Measurements from ENCODE around the gene CACNA1C. TPM values are rescaled to one million over a fixed set of nuclear protein-coding genes. Genes with fewer than 3 reads are reported as not detected.

Gene CACNA1C
- under 1 TPM; 0.05 to 0.31 TPM for total RNA-seq

DNA sequence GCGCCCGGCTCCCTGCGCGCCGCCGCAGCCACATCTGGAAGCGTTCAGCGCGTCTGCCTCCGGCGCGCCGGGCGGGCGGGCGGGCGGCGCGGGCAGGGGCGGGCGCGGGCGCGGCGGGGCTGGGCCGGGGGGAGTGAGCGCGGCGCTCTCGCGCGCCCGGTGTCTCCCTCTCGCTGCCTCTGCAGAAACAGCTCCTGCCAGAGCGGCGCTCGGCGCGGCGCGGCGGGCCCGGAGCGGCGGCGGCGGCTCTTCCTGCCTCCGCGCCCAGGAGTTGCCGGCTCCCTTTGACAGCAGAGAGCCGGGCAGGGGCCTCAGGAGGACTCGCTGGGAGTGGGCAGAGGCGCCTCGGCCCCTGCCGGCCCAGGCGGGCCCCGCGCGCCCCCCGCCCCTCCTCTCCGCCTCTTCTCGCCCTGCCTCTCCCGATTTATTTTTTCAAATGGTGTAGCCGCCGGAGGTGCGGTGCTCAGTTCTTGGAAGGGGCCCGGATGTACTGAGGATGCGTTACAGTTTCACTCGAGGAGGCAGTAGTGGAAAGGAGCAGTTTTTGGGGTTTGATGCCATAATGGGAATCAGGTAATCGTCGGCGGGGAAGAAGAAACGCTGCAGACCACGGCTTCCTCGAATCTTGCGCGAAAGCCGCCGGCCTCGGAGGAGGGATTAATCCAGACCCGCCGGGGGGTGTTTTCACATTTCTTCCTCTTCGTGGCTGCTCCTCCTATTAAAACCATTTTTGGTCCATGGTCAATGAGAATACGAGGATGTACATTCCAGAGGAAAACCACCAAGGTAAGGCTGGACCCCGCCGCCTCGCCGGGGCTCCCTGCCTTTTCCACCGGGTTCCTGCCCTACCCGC lies at the start of gene CACNA1C:
Gene CACNA1C (plus strand): TSS at position 162 of the 853 bp plus-strand sequence. CDS start 576 bp downstream, at position 738.
- peaks cover 0 to 8% of the 10 kb centered on the region in 2 donors for H3K36me3 Mint-ChIP-seq
- H3K27ac Mint-ChIP-seq: peak within 1 kb of the TSS in 1 of 2 donors; percentile 60
- no peaks in the 10 kb centered on the region for H3K9me3 Mint-ChIP-seq
- ATAC-seq (peak; percentile 67 to 89), DNase-seq (ENCODE audit: low spot score in 2 of 2) (peak in 1 of 2 donors; percentile 61)

DNA sequence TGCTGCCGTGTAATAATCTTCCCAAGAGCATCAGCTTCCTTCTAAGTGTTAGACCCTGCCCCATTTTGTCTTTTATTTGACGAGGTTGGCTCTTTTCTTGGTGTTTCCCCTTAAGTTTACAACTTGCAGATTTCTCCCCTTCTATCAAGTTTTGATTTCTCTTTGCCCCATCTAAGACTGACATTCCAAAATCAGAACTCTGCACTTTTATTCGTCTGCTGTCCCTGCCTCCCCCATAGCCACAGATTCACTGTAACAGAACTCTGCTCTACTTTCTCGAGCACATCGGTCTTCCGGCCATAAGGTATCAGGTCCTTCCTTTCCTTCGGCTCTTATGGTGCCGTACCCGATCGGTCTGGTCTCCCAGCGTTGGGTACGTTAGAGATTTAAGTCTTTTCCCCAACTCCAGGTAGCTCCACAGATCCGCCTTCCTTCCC lies 49.1 kb upstream of the CACNA1C start:
- H3K27ac Mint-ChIP-seq: peak overlapping the region; percentile 95 to 98
- DNase-seq (ENCODE audit: low spot score in 2 of 2) (no peak), ATAC-seq (peak in 1 of 2 donors; percentile 8)
- H3K36me3 Mint-ChIP-seq: peaks cover 12 to 16% of the 10 kb centered on the region in 2 donors
- no peaks in the 10 kb centered on the region for H3K9me3 Mint-ChIP-seq

DNA sequence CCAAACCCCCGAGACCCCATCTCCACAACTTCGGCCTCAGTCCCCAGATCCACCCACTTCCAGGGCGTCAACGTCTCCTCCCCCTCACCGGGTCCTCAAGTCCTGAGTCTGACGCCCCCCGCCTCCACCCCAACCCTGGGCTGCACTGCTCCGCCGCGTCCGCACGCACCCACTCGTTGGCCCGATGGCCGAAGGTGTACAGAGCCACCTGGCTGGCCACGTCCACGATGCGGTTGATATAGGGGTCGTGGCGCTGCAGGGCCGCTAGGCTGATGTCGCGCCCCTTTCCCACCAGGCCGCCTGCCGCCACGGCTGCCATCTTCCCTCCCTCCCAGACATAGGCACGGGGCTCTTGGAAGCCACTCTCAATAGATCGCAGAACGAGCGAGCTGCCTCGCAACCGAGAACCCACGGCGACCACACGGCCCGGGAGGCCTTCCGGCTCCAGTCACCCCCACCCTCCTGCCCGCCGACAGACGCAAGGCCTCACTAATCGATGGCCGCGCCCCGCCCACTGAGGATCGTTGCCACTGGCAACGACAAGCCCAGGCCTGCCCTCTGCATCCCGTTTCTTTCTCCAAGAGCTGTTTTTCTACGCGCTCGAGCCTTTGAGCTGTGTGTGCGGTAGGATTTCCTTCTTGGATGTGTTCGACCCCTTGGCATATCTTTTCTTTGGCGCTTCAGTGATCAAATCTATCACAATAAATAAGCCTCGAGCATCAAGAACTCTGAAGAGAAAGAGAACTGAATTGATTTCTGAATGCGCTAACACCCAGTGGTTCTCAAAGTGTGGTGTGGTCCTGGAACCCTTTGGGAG lies 48.5 kb upstream of the CACNA1C start, which contains the start of gene DCP1B:
Gene DCP1B (minus strand): TSS at position 345 of the 817 bp plus-strand sequence. CDS start 26 bp downstream, at position 319.
- H3K9me3 Mint-ChIP-seq: no peaks in the 10 kb centered on the region
- DNase-seq (ENCODE audit: low spot score in 2 of 2) (peak; percentile 90 to 95), ATAC-seq (peak; percentile 99 to 100)
- peaks cover 12 to 16% of the 10 kb centered on the region in 2 donors for H3K36me3 Mint-ChIP-seq
- H3K27ac Mint-ChIP-seq: peak within 1 kb of the TSS; percentile 95 to 98

DNA sequence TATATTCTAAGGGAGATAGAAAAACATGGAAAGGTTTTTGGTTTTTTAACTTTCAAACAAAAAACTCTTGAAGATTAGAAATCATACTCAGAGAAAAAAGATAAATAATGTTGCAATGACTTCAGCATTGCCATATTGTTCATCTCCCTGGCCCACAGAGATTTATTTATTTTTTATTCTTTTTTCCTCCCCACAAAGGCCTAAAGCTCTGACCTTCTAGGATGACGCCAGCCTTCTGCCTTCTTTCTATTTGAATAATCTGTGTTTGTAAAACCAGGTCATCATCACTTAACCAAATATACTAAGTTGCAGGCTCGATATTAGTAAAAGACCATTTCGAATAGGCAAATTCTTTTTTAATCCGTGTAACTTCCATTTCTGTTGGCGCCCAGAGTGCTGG lies 44.1 kb upstream of the CACNA1C start:
- no peak for ATAC-seq
- no peak for DNase-seq (ENCODE audit: low spot score in 2 of 2)
- Mint-ChIP-seq H3K36me3 (peaks cover 9 to 13% of the 10 kb centered on the region in 2 donors), H3K27ac (no peak overlapping the region), H3K9me3 (no peaks in the 10 kb centered on the region)

DNA sequence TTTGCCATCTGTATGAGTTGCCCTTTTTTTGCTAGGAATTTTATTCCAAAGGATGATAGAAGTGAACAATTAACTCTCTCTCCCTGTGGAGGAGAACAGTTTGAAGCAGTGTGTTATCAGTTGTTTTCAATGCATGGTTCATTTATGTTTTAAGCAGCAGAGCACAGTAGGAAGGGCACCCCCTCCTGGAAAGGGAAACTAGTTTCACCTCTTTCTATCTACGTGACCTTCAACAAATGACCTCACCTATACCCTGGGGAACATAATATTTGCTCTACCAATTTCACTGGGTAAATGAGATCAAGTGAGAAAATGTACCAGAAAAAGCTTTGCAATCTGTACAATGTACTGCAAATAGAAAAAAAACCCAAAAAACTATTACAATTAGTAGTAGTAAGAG lies 43.2 kb upstream of the CACNA1C start:
- no peak for ATAC-seq
- H3K27ac Mint-ChIP-seq: no peak overlapping the region
- peaks cover 0 to 3% of the 10 kb centered on the region in 2 donors for H3K36me3 Mint-ChIP-seq
- H3K9me3 Mint-ChIP-seq: no peaks in the 10 kb centered on the region
- no peak for DNase-seq (ENCODE audit: low spot score in 2 of 2)

DNA sequence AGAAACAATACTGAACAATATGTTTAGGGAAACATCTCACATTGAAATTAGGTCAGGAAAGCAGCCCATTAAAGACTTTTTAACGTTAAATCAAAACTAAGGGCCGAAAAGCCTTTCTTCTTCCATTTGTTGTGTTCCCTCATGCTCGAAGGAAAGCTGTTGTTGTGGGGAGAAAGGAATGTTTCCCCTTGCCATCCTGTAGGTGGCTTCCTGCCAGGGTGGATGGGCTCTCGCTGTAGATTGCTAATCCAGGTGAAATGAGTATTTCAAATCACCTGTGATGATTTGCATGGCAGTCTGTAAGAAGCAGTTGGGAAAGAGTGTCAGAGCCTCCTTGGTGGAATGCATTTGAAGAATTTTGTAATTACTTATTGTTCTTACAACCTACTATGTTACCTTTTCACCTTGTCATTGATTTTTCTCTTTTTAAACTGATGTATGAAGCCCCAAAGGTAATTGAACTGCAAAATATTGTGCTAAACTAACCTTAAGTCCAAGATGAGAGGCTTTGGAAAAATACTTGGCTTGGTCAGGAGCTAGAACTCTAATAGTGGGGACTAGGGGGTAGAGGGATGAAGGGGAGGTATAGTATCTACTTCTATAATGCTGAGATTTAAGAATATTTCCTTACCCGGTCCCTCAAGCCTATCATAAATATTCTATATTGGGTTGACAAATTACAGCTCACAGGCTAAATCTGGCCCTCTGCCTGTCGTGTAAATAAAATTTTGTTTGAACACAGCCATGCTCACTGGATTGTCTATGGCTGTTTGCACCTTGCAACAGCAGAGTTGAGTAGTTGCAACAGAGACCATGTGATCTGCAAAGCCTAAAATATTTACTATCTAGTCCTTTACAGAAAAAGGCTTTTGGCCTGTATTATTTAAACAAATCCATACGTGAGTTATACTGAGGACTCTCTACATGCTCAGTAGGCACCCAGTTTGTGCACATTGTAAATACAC lies 40.9 kb upstream of the CACNA1C start:
- no peak overlapping the region for H3K27ac Mint-ChIP-seq
- ATAC-seq (no peak), DNase-seq (ENCODE audit: low spot score in 2 of 2) (no peak)
- no peaks in the 10 kb centered on the region for H3K36me3 Mint-ChIP-seq
- H3K9me3 Mint-ChIP-seq: no peaks in the 10 kb centered on the region

DNA sequence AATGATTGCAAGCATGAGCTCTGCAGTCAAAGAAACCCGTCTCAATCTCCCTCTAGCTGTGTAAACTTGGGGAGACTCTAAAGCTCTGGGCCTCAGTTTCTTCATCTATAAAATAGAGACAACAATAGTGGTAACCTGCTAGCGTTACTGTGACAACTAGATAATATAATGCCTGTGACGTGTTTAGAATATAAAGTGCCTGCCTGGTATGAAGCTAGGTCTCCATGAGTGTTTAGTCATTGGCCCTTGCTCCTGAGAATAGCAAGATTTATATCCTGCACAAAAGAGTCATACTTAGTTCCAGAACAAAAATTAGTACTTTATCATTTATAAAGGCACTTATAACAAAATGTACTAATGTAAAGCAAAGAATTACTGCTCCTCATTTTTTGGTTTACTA lies 39.7 kb upstream of the CACNA1C start:
- H3K36me3 Mint-ChIP-seq: no peaks in the 10 kb centered on the region
- H3K27ac Mint-ChIP-seq: no peak overlapping the region
- no peaks in the 10 kb centered on the region for H3K9me3 Mint-ChIP-seq
- ATAC-seq: no peak
- DNase-seq (ENCODE audit: low spot score in 2 of 2): no peak

DNA sequence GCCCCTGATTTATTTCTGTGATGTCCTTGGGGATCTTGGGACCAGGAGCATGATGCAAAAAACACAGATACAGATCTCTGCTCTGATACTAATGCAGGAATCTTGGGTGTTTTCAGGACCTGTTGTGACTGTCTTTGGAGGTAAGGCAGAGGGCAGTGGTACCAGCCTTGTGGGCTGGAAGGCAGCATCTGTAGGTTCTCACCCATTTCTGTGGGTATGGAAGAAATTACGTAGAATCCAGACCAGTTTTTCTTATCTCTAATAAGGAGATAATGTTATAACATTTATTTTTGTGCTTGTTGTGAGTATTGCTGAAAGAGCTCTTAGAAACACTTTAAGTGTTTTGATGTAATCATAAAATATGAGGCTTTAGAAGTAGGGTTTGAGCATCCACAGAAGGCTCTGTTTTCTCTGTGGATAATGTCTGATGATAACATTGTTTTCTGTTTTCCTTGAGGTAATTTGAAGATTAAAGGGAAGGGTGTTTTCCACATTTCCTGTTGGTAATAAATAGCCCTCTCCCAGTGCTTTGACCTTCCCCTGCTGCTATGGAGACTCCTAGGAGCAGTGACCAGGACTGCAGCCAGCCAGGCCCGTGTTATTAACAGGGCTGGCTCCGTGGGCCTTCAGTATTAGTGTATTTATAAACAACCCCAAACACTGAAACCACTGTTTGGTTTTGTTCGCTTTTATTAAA lies 39.1 kb upstream of the CACNA1C start:
- Mint-ChIP-seq H3K9me3 (no peaks in the 10 kb centered on the region), H3K36me3 (no peaks in the 10 kb centered on the region), H3K27ac (no peak overlapping the region)
- no peak for ATAC-seq
- no peak for DNase-seq (ENCODE audit: low spot score in 2 of 2)

DNA sequence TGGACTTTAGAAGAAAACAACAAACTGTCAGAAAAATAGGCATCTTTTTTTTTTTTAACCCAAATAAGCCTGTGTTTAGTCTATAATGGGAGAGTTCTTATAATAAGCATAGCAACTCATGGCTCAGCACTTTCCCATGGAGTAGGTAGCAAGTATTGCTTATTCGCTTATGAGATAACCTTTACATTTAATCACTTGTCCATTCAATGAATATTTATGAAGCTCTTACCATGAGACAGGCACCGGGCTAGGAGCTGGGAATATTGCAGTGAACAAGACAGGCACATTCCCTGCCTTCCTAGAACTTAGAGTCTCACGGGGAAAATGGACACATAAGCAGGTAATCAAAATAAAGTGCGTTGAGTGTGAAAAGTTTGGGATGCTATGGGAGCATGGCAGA lies 38.6 kb upstream of the CACNA1C start:
- H3K9me3 Mint-ChIP-seq: no peaks in the 10 kb centered on the region
- H3K27ac Mint-ChIP-seq: no peak overlapping the region
- DNase-seq (ENCODE audit: low spot score in 2 of 2): no peak
- H3K36me3 Mint-ChIP-seq: no peaks in the 10 kb centered on the region
- no peak for ATAC-seq

DNA sequence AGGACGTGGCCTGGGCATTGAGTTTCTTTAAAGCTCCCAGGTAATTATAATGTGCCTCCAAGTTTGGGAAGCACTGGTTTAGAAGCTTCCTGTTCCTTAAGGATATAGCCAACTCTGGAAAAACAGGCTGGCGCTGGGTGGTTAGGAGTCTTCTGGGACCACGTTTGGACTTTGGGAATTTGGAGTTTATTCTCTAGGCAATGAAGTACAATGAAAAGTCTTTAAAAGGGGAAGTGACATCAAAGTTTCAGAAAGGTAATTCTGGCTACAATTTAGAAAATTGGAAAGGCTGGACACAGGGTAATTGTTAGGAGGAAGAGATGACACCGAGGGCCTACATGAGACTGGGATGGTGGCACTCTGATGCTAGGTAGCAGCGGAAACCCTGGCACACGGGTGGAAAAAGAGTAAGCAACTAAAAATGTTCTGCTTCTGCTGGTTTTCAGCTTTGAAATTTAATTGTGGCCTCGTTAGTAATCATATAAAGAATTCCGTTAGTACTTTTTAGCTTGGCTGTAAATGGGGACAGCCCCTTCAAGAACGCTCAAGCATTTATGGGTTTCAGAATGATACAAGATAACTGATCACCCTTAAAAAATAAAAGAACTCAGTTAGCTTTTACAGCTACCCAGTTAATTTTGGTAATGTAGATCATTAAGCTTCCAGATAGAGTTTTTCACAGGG lies 35.8 kb upstream of the CACNA1C start:
- DNase-seq (ENCODE audit: low spot score in 2 of 2): no peak
- no peak for ATAC-seq
- H3K9me3 Mint-ChIP-seq: no peaks in the 10 kb centered on the region
- peak overlapping the region in 1 of 2 donors; percentile 56 for H3K27ac Mint-ChIP-seq
- no peaks in the 10 kb centered on the region for H3K36me3 Mint-ChIP-seq

DNA sequence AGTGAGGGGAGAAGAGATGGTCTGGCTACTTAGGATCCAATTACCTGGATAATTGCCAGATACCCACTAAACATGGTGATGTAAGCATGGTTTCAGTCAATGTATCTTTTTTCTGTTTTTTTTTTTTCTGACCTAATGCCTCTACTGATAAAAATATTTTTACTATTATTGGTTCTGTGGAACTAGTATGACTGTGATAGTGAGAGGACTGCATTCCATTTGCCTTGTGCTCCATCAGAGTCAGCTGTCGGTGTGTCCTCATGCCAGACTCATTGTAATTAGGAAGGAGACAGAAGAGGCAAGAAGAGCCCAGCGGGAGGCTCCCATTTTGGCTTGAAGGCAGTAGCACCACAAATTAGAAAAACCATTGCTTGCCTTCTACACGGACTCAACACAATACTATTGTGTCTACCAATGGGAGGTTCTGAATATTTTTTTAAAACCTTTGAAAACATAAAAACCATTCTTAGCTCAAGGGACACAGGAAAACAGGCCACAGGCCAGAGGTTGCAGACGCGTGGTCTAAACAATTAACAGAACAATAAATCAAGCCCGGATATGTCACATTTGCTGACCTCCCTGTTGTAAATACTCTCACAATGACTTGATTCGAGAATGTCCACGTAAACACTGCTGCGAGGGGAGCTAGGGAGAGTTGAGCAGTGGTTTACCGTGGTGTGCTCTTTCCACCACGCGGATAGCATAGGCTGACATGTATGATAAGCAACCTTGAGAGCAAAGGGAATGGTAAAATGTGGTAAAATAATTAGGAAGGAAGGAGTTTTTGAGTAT lies 35.0 kb upstream of the CACNA1C start:
- DNase-seq (ENCODE audit: low spot score in 2 of 2): no peak
- Mint-ChIP-seq H3K27ac (no peak overlapping the region), H3K9me3 (no peaks in the 10 kb centered on the region), H3K36me3 (no peaks in the 10 kb centered on the region)
- ATAC-seq: no peak

DNA sequence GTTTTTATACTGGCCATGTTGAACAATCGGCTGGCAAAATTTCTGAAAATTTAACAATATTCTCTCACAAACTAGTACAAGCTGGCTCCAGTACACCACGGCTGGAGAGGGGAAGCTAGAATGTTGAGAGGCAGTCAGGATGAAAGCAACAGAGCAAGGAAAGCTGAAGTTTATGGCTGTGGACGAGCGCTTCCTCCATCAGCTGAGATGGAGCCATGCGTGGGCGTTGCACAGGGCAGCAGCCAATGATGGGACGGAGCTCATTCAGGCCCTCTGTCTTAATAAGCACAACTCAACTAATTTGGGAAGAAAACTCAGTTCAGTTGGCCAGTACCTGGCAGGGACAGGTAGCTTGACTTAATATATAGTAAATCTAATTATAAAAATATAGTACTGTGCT lies 34.4 kb upstream of the CACNA1C start:
- H3K27ac Mint-ChIP-seq: no peak overlapping the region
- no peak for ATAC-seq
- no peak for DNase-seq (ENCODE audit: low spot score in 2 of 2)
- H3K36me3 Mint-ChIP-seq: no peaks in the 10 kb centered on the region
- H3K9me3 Mint-ChIP-seq: no peaks in the 10 kb centered on the region

DNA sequence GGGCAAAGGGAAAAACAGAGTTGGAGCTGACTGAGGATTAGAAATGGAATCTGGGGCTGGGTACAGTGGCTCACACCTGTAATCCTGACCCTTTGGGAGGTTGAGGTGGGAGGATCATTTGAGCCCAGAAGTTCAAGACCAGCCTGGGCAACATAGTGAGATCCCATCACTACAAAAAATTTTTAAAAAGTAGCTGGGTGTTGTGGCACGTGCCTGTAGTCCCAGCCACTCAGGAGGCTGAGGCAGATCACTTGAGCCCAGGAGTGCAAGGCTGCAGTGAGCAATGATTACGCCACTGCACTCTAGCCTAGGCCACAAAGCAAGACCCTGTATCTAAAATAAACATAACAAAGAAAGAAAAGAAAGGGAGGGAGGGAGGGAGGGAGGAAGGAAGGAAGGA lies 33.7 kb upstream of the CACNA1C start:
- Mint-ChIP-seq H3K9me3 (no peaks in the 10 kb centered on the region), H3K36me3 (no peaks in the 10 kb centered on the region), H3K27ac (no peak overlapping the region)
- DNase-seq (ENCODE audit: low spot score in 2 of 2) (no peak), ATAC-seq (no peak)

DNA sequence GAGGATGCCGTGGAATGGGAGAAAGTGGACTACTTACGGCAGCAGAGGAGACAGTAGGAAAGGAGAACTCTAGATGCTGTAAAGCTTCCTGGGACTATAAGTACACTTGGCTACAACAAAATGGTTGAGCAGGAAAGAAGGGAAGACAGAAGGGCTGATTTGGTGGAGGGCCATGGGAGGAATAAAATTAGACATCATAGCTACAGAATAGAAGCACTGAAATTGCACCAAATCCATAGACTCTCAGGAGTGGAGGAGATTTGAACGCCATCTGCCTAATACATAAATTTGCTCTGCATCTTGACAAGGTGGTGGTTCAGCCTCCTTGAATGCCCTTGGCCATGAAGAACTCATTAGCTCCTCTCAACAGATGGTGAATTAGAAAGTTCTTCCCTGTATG lies 32.3 kb upstream of the CACNA1C start:
- Mint-ChIP-seq H3K9me3 (no peaks in the 10 kb centered on the region), H3K36me3 (no peaks in the 10 kb centered on the region), H3K27ac (no peak overlapping the region)
- no peak for ATAC-seq
- DNase-seq (ENCODE audit: low spot score in 2 of 2): no peak

DNA sequence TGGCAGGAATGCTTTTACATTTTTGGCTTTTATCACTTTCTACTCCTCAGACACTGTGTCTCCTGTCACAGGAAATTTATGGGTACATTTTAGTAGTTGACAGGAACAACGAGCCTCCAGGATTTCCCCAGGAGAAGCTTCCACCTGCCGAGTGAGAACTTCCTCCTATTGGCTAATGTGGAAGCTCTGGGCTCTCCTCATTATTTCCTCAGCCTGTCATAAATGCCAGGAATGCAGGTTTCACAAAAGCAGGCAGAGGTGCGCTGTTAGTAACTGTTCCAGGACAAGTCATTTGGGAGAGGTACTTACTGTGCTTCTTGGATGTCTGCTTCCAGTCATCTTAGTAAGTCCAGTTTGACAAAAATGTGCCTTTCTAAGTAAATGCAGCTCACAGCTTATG lies 29.4 kb upstream of the CACNA1C start:
- Mint-ChIP-seq H3K27ac (no peak overlapping the region), H3K9me3 (no peaks in the 10 kb centered on the region), H3K36me3 (no peaks in the 10 kb centered on the region)
- no peak for ATAC-seq
- DNase-seq (ENCODE audit: low spot score in 2 of 2): no peak

All from activated naive CD4-positive, alpha-beta T cell treated with anti-CD3 and anti-CD28 coated beads, Interleukin-2, amount 50 U/mL, for 72 hours (primary cell).